Colonic mucosa (tissue), 4 donors: ENCODE results near the gene PRKAG2. TPM values are rescaled to one million over a fixed set of nuclear protein-coding genes. Genes with fewer than 3 reads are reported as not detected.

Experiments
- DNase-seq: peaks from one replicate; pipeline ENCODE4 v3.0.0-alpha.2; 2020
- H3K27ac ChIP-seq: fragments of 200-600 bp; one replicate; pipeline ENCODE4 v1.8.0; 2021
- H3K27me3 ChIP-seq: fragments of 200-600 bp; one replicate; pipeline ENCODE4 v1.8.0; 2021
- H3K36me3 ChIP-seq: fragments of 200-600 bp; one replicate; pipeline ENCODE4 v1.8.0; 2021
- H3K4me1 ChIP-seq: fragments of 200-600 bp; one replicate; pipeline ENCODE4 v1.8.0; 2021; ENCODE audit warnings: mild to moderate bottlenecking
- H3K4me3 ChIP-seq: fragments of 200-600 bp; one replicate; pipeline ENCODE4 v1.8.0; 2021
- H3K9ac ChIP-seq, 2 donors: one replicate each; pipeline ENCODE4 v1.7.0; 2013; ENCODE audit warnings: control low read depth in 2 of 2, low read depth in 2 of 2, low read length in 2 of 2
- H3K9me3 ChIP-seq: fragments of 200-600 bp; one replicate; pipeline ENCODE4 v1.8.0; 2021
- CTCF ChIP-seq: fragments of 200-600 bp; IDR thresholded peaks from one replicate; pipeline ENCODE4 v1.8.0; 2022; ENCODE audit warnings: antibody characterized with exemption, mild to moderate bottlenecking
- intact Hi-C: fragments of 100-400 bp; cut with DNase I; formaldehyde crosslinking; loops from one replicate; pipeline ENCODE4 v1.14.1; 2022
- total RNA-seq, 2 donors: library from RNA; stranded (reverse); fragmentation: NEBNext Ultra II Directional in 1 of 2; extraction: Animal tissue kit (Norgen Biotek cat#: 25700) in 1 of 2; gene quantifications; one replicate each; pipeline ENCODE4 v1.2.1, GENCODE V29; 2021
- donor health status: healthy.
- donor health status: DM: no; HTN: no; CAD: no.
- donor health status: DM: no; HTN: no; CAD: no.

The PRKAG2 gene
- total RNA-seq, 2 donors from 2014 or later = 36.3 to 42.0 TPM

- H3K4me3 ChIP-seq = no peak overlapping the region
- H3K9ac ChIP-seq = no peak overlapping the region
- no peak overlapping the region for H3K27ac ChIP-seq
- H3K27me3 ChIP-seq = no peaks in the 10 kb centered on the region
- no peak for TF ChIP-seq CTCF
- DNase-seq = no peak
- no peaks in the 10 kb centered on the region for H3K36me3 ChIP-seq
- no peaks in the 10 kb centered on the region for H3K9me3 ChIP-seq
- no peaks in the 10 kb centered on the region for H3K4me1 ChIP-seq
- intact Hi-C loops = no loop called here
Measured at GRCh38 chr7:151601521-151602305, 275.2 kb downstream of the PRKAG2 start.

GRCh38 chr7:151600331-151600730 lies 276.6 kb downstream of the PRKAG2 start:
- intact Hi-C loops = no loop called here
- no peak for DNase-seq
- no peak overlapping the region for H3K27ac ChIP-seq
- H3K9me3 ChIP-seq = no peaks in the 10 kb centered on the region
- TF ChIP-seq CTCF = no peak
- H3K36me3 ChIP-seq = no peaks in the 10 kb centered on the region
- no peaks in the 10 kb centered on the region for H3K4me1 ChIP-seq
- H3K4me3 ChIP-seq = no peak overlapping the region
- peak overlapping the region in 1 of 2 donors; percentile 19 for H3K9ac ChIP-seq
- no peaks in the 10 kb centered on the region for H3K27me3 ChIP-seq

- H3K4me3 ChIP-seq = no peak overlapping the region
- DNase-seq = no peak
- no peak for TF ChIP-seq CTCF
- H3K9me3 ChIP-seq = no peaks in the 10 kb centered on the region
- H3K27me3 ChIP-seq = no peaks in the 10 kb centered on the region
- no peaks in the 10 kb centered on the region for H3K36me3 ChIP-seq
- intact Hi-C loops = no loop called here
- no peaks in the 10 kb centered on the region for H3K4me1 ChIP-seq
- H3K27ac ChIP-seq = no peak overlapping the region
- H3K9ac ChIP-seq = peak overlapping the region; percentile 31 to 41
Measured at GRCh38 chr7:151599401-151600227, 277.3 kb downstream of the PRKAG2 start.

GRCh38 chr7:151597541-151598444 lies 279.1 kb downstream of the PRKAG2 start:
- Histone ChIP-seq H3K9ac (no peak overlapping the region), H3K36me3 (no peaks in the 10 kb centered on the region), H3K4me3 (no peak overlapping the region), H3K9me3 (no peaks in the 10 kb centered on the region), H3K27ac (no peak overlapping the region), H3K27me3 (no peaks in the 10 kb centered on the region), H3K4me1 (no peaks in the 10 kb centered on the region)
- intact Hi-C loops = no loop called here
- TF ChIP-seq CTCF = no peak
- no peak for DNase-seq
